ENCODE measurements around the gene ZNF384.

Gene ZNF384

DNA sequence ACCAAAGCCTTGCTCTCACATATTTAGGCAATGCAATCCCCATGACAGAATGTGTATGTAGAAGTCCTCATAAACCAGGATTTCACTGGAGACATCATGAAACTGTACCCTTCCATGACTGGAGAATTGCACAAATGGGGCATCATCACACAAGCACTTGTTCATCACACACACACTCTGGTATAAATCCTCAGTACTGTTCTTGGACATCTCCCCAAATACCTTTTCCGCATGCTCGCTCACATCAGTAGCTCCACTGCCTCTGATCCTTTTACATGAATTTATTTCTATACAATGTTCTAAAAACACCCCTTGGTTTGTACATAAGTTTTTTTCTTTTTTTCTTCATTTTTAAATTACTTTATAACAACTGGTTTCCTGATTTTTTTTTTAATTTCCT lies 23.0 kb downstream of the ZNF384 start:
- Histone ChIP-seq H2AK5ac (ENCODE audit: low read length, severe bottlenecking) (no peak overlapping the region), H3K4ac (ENCODE audit: low read depth in 1 of 2, low read length in 2 of 2) (no peak overlapping the region), H2AFZ (ENCODE audit: low read depth, low read length) (no peak overlapping the region), H3K14ac (ENCODE audit: low read length in 2 of 2) (no peak overlapping the region), H4K8ac (ENCODE audit: low read length) (no peak overlapping the region), H3K4me1 (ENCODE audit: control insufficient read depth, insufficient read depth, low read depth, low read length) (peaks cover 1% of the 10 kb centered on the region), H3K23ac (ENCODE audit: low read length in 2 of 2) (no peak overlapping the region), H3K18ac (ENCODE audit: low read depth in 1 of 2, low read length in 2 of 2) (no peak overlapping the region), H2BK120ac (ENCODE audit: low read depth, low read length) (no peak overlapping the region), H3K27me3 (ENCODE audit: control insufficient read depth in 1 of 2, insufficient read depth in 1 of 2, low read length in 2 of 2) (no peaks in the 10 kb centered on the region), H3K9ac (ENCODE audit: low read length) (no peak overlapping the region), H2BK5ac (ENCODE audit: low read depth, low read length, poor library complexity, severe bottlenecking) (no peak overlapping the region), H3K4me2 (ENCODE audit: low read length, poor library complexity, severe bottlenecking) (no peak overlapping the region), H3K79me1 (replicated peaks; ENCODE audit: low read length, poor library complexity, severe bottlenecking) (peaks cover 24% of the 10 kb centered on the region), H3K9me3 (ENCODE audit: control insufficient read depth, low read length) (no peaks in the 10 kb centered on the region), H4K91ac (ENCODE audit: low read length) (no peak overlapping the region), H3K27ac (ENCODE audit: low read length, poor library complexity, severe bottlenecking) (no peak overlapping the region), H3K36me3 (ENCODE audit: control insufficient read depth in 1 of 2, insufficient read depth in 2 of 2, low read depth in 1 of 2, low read length in 2 of 2) (peaks cover 41 to 51% of the 10 kb centered on the region in 2 experiments), H2BK12ac (ENCODE audit: low read length in 2 of 2) (no peak overlapping the region), H3K4me3 (ENCODE audit: insufficient read depth in 1 of 2, low read depth in 1 of 2, low read length in 2 of 2) (no peak overlapping the region), H2BK15ac (ENCODE audit: low read depth, poor library complexity, severe bottlenecking) (no peak overlapping the region)
- DNase-seq: no peak
- 100% methylated on average over 2 of the region's 2 CpGs for WGBS

DNA sequence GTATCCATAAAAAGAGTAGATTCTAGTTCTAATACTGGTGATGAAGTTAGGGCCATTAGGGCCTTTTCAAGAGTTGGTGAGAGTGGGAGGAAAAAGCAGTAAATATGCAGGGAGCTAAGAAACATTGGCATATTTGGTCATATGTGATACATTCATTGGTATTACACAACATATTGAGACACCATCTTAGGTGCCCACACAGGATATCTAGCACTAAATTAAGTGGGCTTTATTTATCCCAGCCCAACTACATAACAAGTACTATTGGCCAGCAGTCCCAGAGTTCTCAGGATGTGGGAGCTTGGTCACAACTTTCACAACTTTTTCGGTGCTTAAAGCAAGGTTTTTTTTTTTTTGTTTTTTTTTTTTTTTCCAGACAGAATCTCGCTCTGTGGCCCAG lies 24.3 kb downstream of the ZNF384 start:
- no peak overlapping the region for H2AFZ ChIP-seq (ENCODE audit: low read depth, low read length)
- no peak overlapping the region for H2BK120ac ChIP-seq (ENCODE audit: low read depth, low read length)
- no peaks in the 10 kb centered on the region for H3K27me3 ChIP-seq (ENCODE audit: control insufficient read depth in 1 of 2, insufficient read depth in 1 of 2, low read length in 2 of 2)
- H3K9me3 ChIP-seq (ENCODE audit: control insufficient read depth, low read length): no peaks in the 10 kb centered on the region
- H3K4ac ChIP-seq (ENCODE audit: low read depth in 1 of 2, low read length in 2 of 2): no peak overlapping the region
- no peak overlapping the region for H3K9ac ChIP-seq (ENCODE audit: low read length)
- H3K23ac ChIP-seq (ENCODE audit: low read length in 2 of 2): no peak overlapping the region
- no peak for DNase-seq
- H4K91ac ChIP-seq (ENCODE audit: low read length): no peak overlapping the region
- H3K27ac ChIP-seq (ENCODE audit: low read length, poor library complexity, severe bottlenecking): no peak overlapping the region
- WGBS: 98% methylated on average over 2 of the region's 2 CpGs
- H2BK5ac ChIP-seq (ENCODE audit: low read depth, low read length, poor library complexity, severe bottlenecking): no peak overlapping the region
- peaks cover 23% of the 10 kb centered on the region for H3K79me1 ChIP-seq (replicated peaks; ENCODE audit: low read length, poor library complexity, severe bottlenecking)
- no peak overlapping the region for H3K4me3 ChIP-seq (ENCODE audit: insufficient read depth in 1 of 2, low read depth in 1 of 2, low read length in 2 of 2)
- no peak overlapping the region for H2BK12ac ChIP-seq (ENCODE audit: low read length in 2 of 2)
- no peak overlapping the region for H2BK15ac ChIP-seq (ENCODE audit: low read depth, poor library complexity, severe bottlenecking)
- no peak overlapping the region for H3K18ac ChIP-seq (ENCODE audit: low read depth in 1 of 2, low read length in 2 of 2)
- no peak overlapping the region for H3K14ac ChIP-seq (ENCODE audit: low read length in 2 of 2)
- H4K8ac ChIP-seq (ENCODE audit: low read length): no peak overlapping the region
- no peak overlapping the region for H2AK5ac ChIP-seq (ENCODE audit: low read length, severe bottlenecking)
- H3K36me3 ChIP-seq (ENCODE audit: control insufficient read depth in 1 of 2, insufficient read depth in 2 of 2, low read depth in 1 of 2, low read length in 2 of 2): peaks cover 29 to 38% of the 10 kb centered on the region in 2 experiments
- H3K4me1 ChIP-seq (ENCODE audit: control insufficient read depth, insufficient read depth, low read depth, low read length): peaks cover 1% of the 10 kb centered on the region
- H3K4me2 ChIP-seq (ENCODE audit: low read length, poor library complexity, severe bottlenecking): no peak overlapping the region

DNA sequence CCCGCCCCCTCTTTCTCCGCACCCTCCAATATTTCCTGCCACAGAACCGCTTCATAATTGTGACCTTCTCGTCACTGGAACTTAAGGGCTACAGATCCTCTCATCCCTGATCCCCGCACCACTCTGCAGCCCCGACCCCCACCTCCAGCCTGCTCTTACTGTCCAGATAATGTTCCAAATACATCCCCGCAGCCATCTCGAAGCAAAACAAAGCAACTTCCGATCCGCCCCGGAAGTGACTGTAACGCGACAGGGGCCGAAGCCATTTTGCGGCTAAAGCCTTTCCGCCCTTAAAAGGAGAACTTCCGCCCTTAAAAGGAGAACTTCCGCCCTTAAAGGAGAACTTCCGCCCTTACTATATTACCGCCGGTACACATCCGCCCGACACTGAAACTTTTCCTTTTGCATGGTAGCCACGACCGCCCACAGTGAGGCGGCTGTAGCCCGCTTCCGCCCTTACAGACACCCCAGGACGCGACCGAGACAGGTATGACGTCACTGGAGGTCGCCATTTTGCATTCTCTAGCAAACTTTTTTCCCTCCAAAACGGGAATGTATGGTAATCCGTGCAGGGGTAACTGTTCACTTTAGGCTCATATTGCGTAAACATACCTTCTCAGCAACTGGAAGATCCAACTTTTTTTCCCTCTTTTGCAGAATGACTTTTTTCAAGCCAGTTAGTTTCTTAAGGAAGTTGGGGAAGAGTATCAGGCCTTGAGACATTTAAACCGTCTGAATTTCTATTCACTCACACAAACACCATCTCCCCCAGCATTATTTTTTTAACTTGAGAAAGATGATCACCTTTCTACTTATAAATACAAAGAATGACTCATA lies 26.1 kb downstream of the ZNF384 start, which contains the start of gene ING4:
Gene ING4, minus strand, starts transcription at position 214 of the 837 bp plus-strand sequence. Its CDS starts 18 bp downstream, at position 196.
- peak within 1 kb of the TSS in 1 of 2 experiments; percentile 97 for H3K4ac ChIP-seq (ENCODE audit: low read depth in 1 of 2, low read length in 2 of 2)
- peak; percentile 100 for DNase-seq
- no peaks in the 10 kb centered on the region for H3K9me3 ChIP-seq (ENCODE audit: control insufficient read depth, low read length)
- peak within 1 kb of the TSS; percentile 94 for H4K8ac ChIP-seq (ENCODE audit: low read length)
- H4K91ac ChIP-seq (ENCODE audit: low read length): peak within 1 kb of the TSS; percentile 86
- peaks cover 17% of the 10 kb centered on the region for H3K79me1 ChIP-seq (replicated peaks; ENCODE audit: low read length, poor library complexity, severe bottlenecking)
- peak within 1 kb of the TSS; percentile 88 for H2AFZ ChIP-seq (ENCODE audit: low read depth, low read length)
- no peak within 1 kb of the TSS for H2BK12ac ChIP-seq (ENCODE audit: low read length in 2 of 2)
- H2BK15ac ChIP-seq (ENCODE audit: low read depth, poor library complexity, severe bottlenecking): no peak within 1 kb of the TSS
- no peaks in the 10 kb centered on the region for H3K27me3 ChIP-seq (ENCODE audit: control insufficient read depth in 1 of 2, insufficient read depth in 1 of 2, low read length in 2 of 2)
- peak within 1 kb of the TSS; percentile 45 to 78 for H3K18ac ChIP-seq (ENCODE audit: low read depth in 1 of 2, low read length in 2 of 2)
- H3K4me2 ChIP-seq (ENCODE audit: low read length, poor library complexity, severe bottlenecking): peak within 1 kb of the TSS; percentile 97
- H3K27ac ChIP-seq (ENCODE audit: low read length, poor library complexity, severe bottlenecking): peak within 1 kb of the TSS; percentile 58
- peak within 1 kb of the TSS; percentile 81 to 92 for H3K4me3 ChIP-seq (ENCODE audit: insufficient read depth in 1 of 2, low read depth in 1 of 2, low read length in 2 of 2)
- H2AK5ac ChIP-seq (ENCODE audit: low read length, severe bottlenecking): peak within 1 kb of the TSS; percentile 89
- WGBS: 4% methylated on average over 30 of the region's 37 CpGs
- no peak within 1 kb of the TSS for H3K23ac ChIP-seq (ENCODE audit: low read length in 2 of 2)
- H2BK5ac ChIP-seq (ENCODE audit: low read depth, low read length, poor library complexity, severe bottlenecking): no peak within 1 kb of the TSS
- peaks cover 22 to 25% of the 10 kb centered on the region in 2 experiments for H3K36me3 ChIP-seq (ENCODE audit: control insufficient read depth in 1 of 2, insufficient read depth in 2 of 2, low read depth in 1 of 2, low read length in 2 of 2)
- H2BK120ac ChIP-seq (ENCODE audit: low read depth, low read length): no peak within 1 kb of the TSS
- H3K9ac ChIP-seq (ENCODE audit: low read length): peak within 1 kb of the TSS; percentile 93
- peak within 1 kb of the TSS in 1 of 2 experiments; percentile 41 for H3K14ac ChIP-seq (ENCODE audit: low read length in 2 of 2)
- peaks cover 4% of the 10 kb centered on the region for H3K4me1 ChIP-seq (ENCODE audit: control insufficient read depth, insufficient read depth, low read depth, low read length)

DNA sequence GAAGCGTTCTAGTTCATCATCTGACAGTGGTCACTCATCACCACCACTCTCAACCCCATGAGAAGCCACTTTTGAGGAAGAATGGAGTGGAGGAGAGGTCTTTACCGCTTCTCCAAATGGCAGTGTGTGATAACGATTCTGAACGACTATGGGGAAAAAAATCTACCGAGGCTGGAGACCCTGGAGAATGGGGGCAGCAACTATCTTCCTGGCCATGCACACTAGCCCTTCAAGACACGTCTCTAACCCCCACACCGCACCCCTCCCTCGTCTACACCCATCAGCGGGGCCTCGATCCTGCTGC lies 26.6 kb downstream of the ZNF384 start:
- Histone ChIP-seq H2BK12ac (ENCODE audit: low read length in 2 of 2) (no peak overlapping the region), H3K36me3 (ENCODE audit: control insufficient read depth in 1 of 2, insufficient read depth in 2 of 2, low read depth in 1 of 2, low read length in 2 of 2) (peaks cover 16 to 21% of the 10 kb centered on the region in 2 experiments), H2BK120ac (ENCODE audit: low read depth, low read length) (no peak overlapping the region), H3K27me3 (ENCODE audit: control insufficient read depth in 1 of 2, insufficient read depth in 1 of 2, low read length in 2 of 2) (no peaks in the 10 kb centered on the region), H3K79me1 (replicated peaks; ENCODE audit: low read length, poor library complexity, severe bottlenecking) (peaks cover 18% of the 10 kb centered on the region), H3K9ac (ENCODE audit: low read length) (peak overlapping the region; percentile 93), H3K23ac (ENCODE audit: low read length in 2 of 2) (no peak overlapping the region), H3K4me3 (ENCODE audit: insufficient read depth in 1 of 2, low read depth in 1 of 2, low read length in 2 of 2) (peak overlapping the region; percentile 81 to 92), H3K4me1 (ENCODE audit: control insufficient read depth, insufficient read depth, low read depth, low read length) (peaks cover 4% of the 10 kb centered on the region), H4K8ac (ENCODE audit: low read length) (peak overlapping the region; percentile 94), H4K91ac (ENCODE audit: low read length) (no peak overlapping the region), H2AK5ac (ENCODE audit: low read length, severe bottlenecking) (peak overlapping the region; percentile 89), H3K14ac (ENCODE audit: low read length in 2 of 2) (peak overlapping the region in 1 of 2 experiments; percentile 12), H3K4ac (ENCODE audit: low read depth in 1 of 2, low read length in 2 of 2) (peak overlapping the region in 1 of 2 experiments; percentile 97), H2BK15ac (ENCODE audit: low read depth, poor library complexity, severe bottlenecking) (no peak overlapping the region), H2AFZ (ENCODE audit: low read depth, low read length) (peak overlapping the region; percentile 88), H2BK5ac (ENCODE audit: low read depth, low read length, poor library complexity, severe bottlenecking) (no peak overlapping the region), H3K18ac (ENCODE audit: low read depth in 1 of 2, low read length in 2 of 2) (peak overlapping the region; percentile 45 to 78), H3K27ac (ENCODE audit: low read length, poor library complexity, severe bottlenecking) (peak overlapping the region; percentile 58), H3K4me2 (ENCODE audit: low read length, poor library complexity, severe bottlenecking) (peak overlapping the region; percentile 97), H3K9me3 (ENCODE audit: control insufficient read depth, low read length) (no peaks in the 10 kb centered on the region)
- DNase-seq: no peak
- 2% methylated on average over 10 of the region's 10 CpGs for WGBS

Data from mesenchymal stem cell (in vitro differentiated cells and primary cell).